ENCODE measurements around the gene TM9SF3. TPM values are rescaled to one million over a fixed set of nuclear protein-coding genes. Genes with fewer than 3 reads are reported as not detected.
A peak's percentile ranks its signal among the peaks of the same experiment; 100 is the strongest.

TM9SF3 gene
- total and polyA plus RNA-seq, 2 donors (not counting 1 experiment from before 2014, with no cell fraction given): 103 to 107 TPM

GRCh38 chr10:96606946-96607345, 20.1 kb upstream of the TM9SF3 start:
- Histone ChIP-seq H3K9me3 (ENCODE audit: control insufficient read depth, insufficient read depth, low read depth, low read length) (no peaks in the 10 kb centered on the region), H3K4me2 (ENCODE audit: extremely low read depth, insufficient read depth, low read length) (no peak overlapping the region), H2AFZ (ENCODE audit: low read length) (no peak overlapping the region), H3K4me3 (replicated peaks in 1 of 4; ENCODE audit: control extremely low read depth in 1 of 4, insufficient read depth in 1 of 4, low read depth in 3 of 4, low read length in 4 of 4) (no peak overlapping the region), H4K20me1 (ENCODE audit: control insufficient read depth, extremely low read depth, insufficient read depth, low read length) (no peaks in the 10 kb centered on the region), H3K36me3 (ENCODE audit: control insufficient read depth, insufficient read depth, low read length) (no peaks in the 10 kb centered on the region), H3K27ac (ENCODE audit: insufficient read depth, low read length) (no peak overlapping the region), H3K79me2 (ENCODE audit: control insufficient read depth, insufficient read depth, low read length) (no peaks in the 10 kb centered on the region), H3K9ac (ENCODE audit: insufficient read depth, low read length) (no peak overlapping the region), H3K27me3 (ENCODE audit: control insufficient read depth, insufficient read depth, low read length) (peaks cover 2% of the 10 kb centered on the region), H3K4me1 (ENCODE audit: control insufficient read depth, extremely low read depth, insufficient read depth, low read length) (no peaks in the 10 kb centered on the region)
- DNase-seq (ENCODE audit: low read depth in 2 of 2): no peak
- no peak for TF ChIP-seq CTCF (conservative IDR thresholded peaks at IDR 0.05 in 1 of 2, IDR thresholded peaks at IDR 0.05 in 1 of 2; ENCODE audit: low read depth in 1 of 2, low read length in 2 of 2)
- no peak for TF ChIP-seq EZH2 (IDR thresholded peaks at IDR 0.05; ENCODE audit: low read length, missing control alignments)

- Histone ChIP-seq H4K20me1 (ENCODE audit: control insufficient read depth, extremely low read depth, insufficient read depth, low read length) (no peaks in the 10 kb centered on the region), H3K79me2 (ENCODE audit: control insufficient read depth, insufficient read depth, low read length) (no peaks in the 10 kb centered on the region), H3K4me1 (ENCODE audit: control insufficient read depth, extremely low read depth, insufficient read depth, low read length) (no peaks in the 10 kb centered on the region), H3K4me2 (ENCODE audit: extremely low read depth, insufficient read depth, low read length) (no peak overlapping the region), H2AFZ (ENCODE audit: low read length) (no peak overlapping the region), H3K27me3 (ENCODE audit: control insufficient read depth, insufficient read depth, low read length) (peaks cover 2% of the 10 kb centered on the region), H3K9ac (ENCODE audit: insufficient read depth, low read length) (no peak overlapping the region), H3K4me3 (replicated peaks in 1 of 4; ENCODE audit: control extremely low read depth in 1 of 4, insufficient read depth in 1 of 4, low read depth in 3 of 4, low read length in 4 of 4) (no peak overlapping the region), H3K9me3 (ENCODE audit: control insufficient read depth, insufficient read depth, low read depth, low read length) (no peaks in the 10 kb centered on the region), H3K27ac (ENCODE audit: insufficient read depth, low read length) (no peak overlapping the region), H3K36me3 (ENCODE audit: control insufficient read depth, insufficient read depth, low read length) (no peaks in the 10 kb centered on the region)
- TF ChIP-seq CTCF (conservative IDR thresholded peaks at IDR 0.05 in 1 of 2, IDR thresholded peaks at IDR 0.05 in 1 of 2; ENCODE audit: low read depth in 1 of 2, low read length in 2 of 2) (no peak), EZH2 (IDR thresholded peaks at IDR 0.05; ENCODE audit: low read length, missing control alignments) (no peak)
- DNase-seq (ENCODE audit: low read depth in 2 of 2): peak in 1 of 2 donors; percentile 71
These were observed 19.4 kb upstream of the TM9SF3 start for GRCh38 chr10:96606216-96606615.

- no peak overlapping the region for H3K27ac ChIP-seq (ENCODE audit: insufficient read depth, low read length)
- no peak overlapping the region for H3K4me3 ChIP-seq (replicated peaks in 1 of 4; ENCODE audit: control extremely low read depth in 1 of 4, insufficient read depth in 1 of 4, low read depth in 3 of 4, low read length in 4 of 4)
- H3K36me3 ChIP-seq (ENCODE audit: control insufficient read depth, insufficient read depth, low read length): no peaks in the 10 kb centered on the region
- H3K27me3 ChIP-seq (ENCODE audit: control insufficient read depth, insufficient read depth, low read length): no peaks in the 10 kb centered on the region
- no peaks in the 10 kb centered on the region for H3K79me2 ChIP-seq (ENCODE audit: control insufficient read depth, insufficient read depth, low read length)
- H3K4me1 ChIP-seq (ENCODE audit: control insufficient read depth, extremely low read depth, insufficient read depth, low read length): no peaks in the 10 kb centered on the region
- TF ChIP-seq CTCF (conservative IDR thresholded peaks at IDR 0.05 in 1 of 2, IDR thresholded peaks at IDR 0.05 in 1 of 2; ENCODE audit: low read depth in 1 of 2, low read length in 2 of 2) (no peak), EZH2 (IDR thresholded peaks at IDR 0.05; ENCODE audit: low read length, missing control alignments) (no peak)
- no peaks in the 10 kb centered on the region for H3K9me3 ChIP-seq (ENCODE audit: control insufficient read depth, insufficient read depth, low read depth, low read length)
- H4K20me1 ChIP-seq (ENCODE audit: control insufficient read depth, extremely low read depth, insufficient read depth, low read length): no peaks in the 10 kb centered on the region
- DNase-seq (ENCODE audit: low read depth in 2 of 2): no peak
- no peak overlapping the region for H2AFZ ChIP-seq (ENCODE audit: low read length)
- no peak overlapping the region for H3K9ac ChIP-seq (ENCODE audit: insufficient read depth, low read length)
- H3K4me2 ChIP-seq (ENCODE audit: extremely low read depth, insufficient read depth, low read length): no peak overlapping the region
These were observed 13.5 kb upstream of the TM9SF3 start for GRCh38 chr10:96600337-96600736.
